Activated CD8-positive, alpha-beta T cell treated with anti-CD3 and anti-CD28 coated beads for 36 hours (primary cell): ENCODE measurements around the gene BTRC. TPM values are rescaled to one million over a fixed set of nuclear protein-coding genes. Genes with fewer than 3 reads are reported as not detected.

Source experiments
- ATAC-seq: fragments of 200-7000 bp; cut with Tn5 transposase; one replicate; pipeline ENCODE4 v1.10.0; 2021; ENCODE audit warnings: mild to moderate bottlenecking, moderate library complexity
- CTCF ChIA-PET: fragments of 350-600 bp; sonication (Branson Sonifier 250); formaldehyde crosslinking; loops from one replicate; lab custom pipeline; 2021; ENCODE audit warnings: antibody characterized with exemption; lab: Charles Lee
- POLR2A ChIA-PET: fragments of 350-600 bp; sonication (Branson Sonifier 250); formaldehyde crosslinking; loops from one replicate; lab custom pipeline; 2021; ENCODE audit warnings: antibody characterized with exemption; lab: Charles Lee
- DNase-seq: peaks from one replicate; pipeline ENCODE4 v3.0.0-alpha.2; 2020
- H3K27ac Mint-ChIP-seq: one replicate; pipeline ENCODE4 v1.8.0; 2021; ENCODE audit warnings: mild to moderate bottlenecking, mixed read lengths
- H3K27me3 Mint-ChIP-seq: one replicate; pipeline ENCODE4 v1.8.0; 2021; ENCODE audit warnings: mixed read lengths
- H3K36me3 Mint-ChIP-seq: one replicate; pipeline ENCODE4 v1.8.0; 2021; ENCODE audit warnings: low read depth, mixed read lengths
- H3K4me1 Mint-ChIP-seq: one replicate; pipeline ENCODE4 v1.8.0; 2021; ENCODE audit warnings: low read depth, mixed read lengths
- H3K4me3 Mint-ChIP-seq: one replicate; pipeline ENCODE4 v1.8.0; 2021; ENCODE audit warnings: mild to moderate bottlenecking, moderate library complexity, mixed read lengths
- H3K9me3 Mint-ChIP-seq: one replicate; pipeline ENCODE4 v1.8.0; 2021; ENCODE audit warnings: mixed read lengths
- intact Hi-C: fragments of 100-400 bp; cut with micrococcal nuclease; formaldehyde crosslinking; loops from one replicate; pipeline ENCODE4 v1.10.0; 2022
- total RNA-seq, 2 experiments: library from RNA; stranded (reverse); gene quantifications; one replicate each; pipeline ENCODE4 v1.2.3, GENCODE V29; 2021
- TF ChIP-seq, protein P1 (sequence below): fragments of 200-600 bp; IDR thresholded peaks from one replicate; pipeline ENCODE4 v1.8.0; 2022; ENCODE audit warnings: antibody characterized with exemption, mild to moderate bottlenecking

The BTRC gene
- total RNA-seq, 2 experiments from 2014 or later, result 11.6 to 14.6 TPM

- ChIA-PET CTCF (no interaction called here), POLR2A (no interaction called here)
- H3K4me3 Mint-ChIP-seq, result no peak overlapping the region
- H3K4me1 Mint-ChIP-seq, result peaks cover 14% of the 10 kb centered on the region
- no peak for ATAC-seq
- TF ChIP-seq, protein P1, sequence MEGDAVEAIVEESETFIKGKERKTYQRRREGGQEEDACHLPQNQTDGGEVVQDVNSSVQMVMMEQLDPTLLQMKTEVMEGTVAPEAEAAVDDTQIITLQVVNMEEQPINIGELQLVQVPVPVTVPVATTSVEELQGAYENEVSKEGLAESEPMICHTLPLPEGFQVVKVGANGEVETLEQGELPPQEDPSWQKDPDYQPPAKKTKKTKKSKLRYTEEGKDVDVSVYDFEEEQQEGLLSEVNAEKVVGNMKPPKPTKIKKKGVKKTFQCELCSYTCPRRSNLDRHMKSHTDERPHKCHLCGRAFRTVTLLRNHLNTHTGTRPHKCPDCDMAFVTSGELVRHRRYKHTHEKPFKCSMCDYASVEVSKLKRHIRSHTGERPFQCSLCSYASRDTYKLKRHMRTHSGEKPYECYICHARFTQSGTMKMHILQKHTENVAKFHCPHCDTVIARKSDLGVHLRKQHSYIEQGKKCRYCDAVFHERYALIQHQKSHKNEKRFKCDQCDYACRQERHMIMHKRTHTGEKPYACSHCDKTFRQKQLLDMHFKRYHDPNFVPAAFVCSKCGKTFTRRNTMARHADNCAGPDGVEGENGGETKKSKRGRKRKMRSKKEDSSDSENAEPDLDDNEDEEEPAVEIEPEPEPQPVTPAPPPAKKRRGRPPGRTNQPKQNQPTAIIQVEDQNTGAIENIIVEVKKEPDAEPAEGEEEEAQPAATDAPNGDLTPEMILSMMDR, result no peak
- intact Hi-C loops, result no loop called here
- H3K27ac Mint-ChIP-seq, result no peak overlapping the region
- H3K27me3 Mint-ChIP-seq, result peaks cover 40% of the 10 kb centered on the region
- no peak for DNase-seq
- H3K36me3 Mint-ChIP-seq, result no peaks in the 10 kb centered on the region
- H3K9me3 Mint-ChIP-seq, result no peaks in the 10 kb centered on the region
Observed at GRCh38 chr10:101563007-101563406, 209.0 kb downstream of the BTRC start.

- CTCF ChIA-PET, result no interaction called here
- Mint-ChIP-seq H3K4me1 (peaks cover 10% of the 10 kb centered on the region), H3K4me3 (no peak overlapping the region), H3K27ac (no peak overlapping the region), H3K9me3 (no peaks in the 10 kb centered on the region), H3K27me3 (peaks cover 45% of the 10 kb centered on the region), H3K36me3 (no peaks in the 10 kb centered on the region)
- POLR2A ChIA-PET, result no interaction called here
- ATAC-seq (no peak), DNase-seq (no peak)
- TF ChIP-seq, protein P1, result no peak
- intact Hi-C loops, result no loop called here
Observed at GRCh38 chr10:101563497-101564040, 209.6 kb downstream of the BTRC start.

DNA sequence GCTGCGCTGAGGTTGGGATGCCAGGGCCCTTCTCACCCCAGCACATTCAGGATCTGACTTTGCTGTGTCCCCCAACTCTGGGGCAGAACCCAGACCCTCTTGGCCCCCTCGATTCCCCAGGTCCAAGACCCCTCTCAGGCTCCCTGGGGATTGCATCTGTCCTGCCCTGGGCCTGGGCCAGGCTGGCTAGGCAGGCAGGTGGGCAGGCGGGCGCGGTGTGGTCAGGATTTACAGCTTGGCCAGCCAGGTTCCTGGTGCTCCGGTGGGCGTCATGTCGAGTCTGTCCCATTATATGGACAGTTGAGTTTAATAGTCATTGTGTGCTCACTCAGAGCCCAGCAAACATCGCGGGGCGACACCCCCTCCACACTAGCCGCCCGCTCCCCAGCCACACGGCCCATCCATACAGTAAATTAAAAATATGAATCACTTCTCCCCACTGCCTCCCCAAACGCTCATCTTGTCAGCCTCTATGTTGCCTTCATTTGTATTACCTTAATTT lies 210.6 kb downstream of the BTRC start:
- CTCF ChIA-PET, result no interaction called here
- no peak for ATAC-seq
- intact Hi-C loops, result no loop called here
- no peak for DNase-seq
- Mint-ChIP-seq H3K27ac (no peak overlapping the region), H3K4me3 (no peak overlapping the region), H3K4me1 (peaks cover 10% of the 10 kb centered on the region), H3K27me3 (peaks cover 52% of the 10 kb centered on the region), H3K9me3 (no peaks in the 10 kb centered on the region), H3K36me3 (no peaks in the 10 kb centered on the region)
- POLR2A ChIA-PET, result interaction anchor here (1.9 kb wide), 1 partner anchor 11 kb away, joined by 4 read pairs; no protein-coding TSS in a partner anchor
- TF ChIP-seq, protein P1, result no peak

GRCh38 chr10:101565370-101565900 lies 211.5 kb downstream of the BTRC start:
- ChIA-PET CTCF (no interaction called here), POLR2A (interaction anchor here (1.9 kb wide), 1 partner anchor 10 kb away, joined by 4 read pairs; no protein-coding TSS in a partner anchor)
- H3K36me3 Mint-ChIP-seq, result no peaks in the 10 kb centered on the region
- no peaks in the 10 kb centered on the region for H3K9me3 Mint-ChIP-seq
- intact Hi-C loops, result loop anchor here (5.0 kb wide), 1 partner anchor 273 kb away; no protein-coding TSS in a partner anchor
- TF ChIP-seq, protein P1, result no peak
- no peak overlapping the region for H3K27ac Mint-ChIP-seq
- H3K4me1 Mint-ChIP-seq, result peaks cover 11% of the 10 kb centered on the region
- H3K4me3 Mint-ChIP-seq, result no peak overlapping the region
- DNase-seq (no peak), ATAC-seq (no peak)
- peaks cover 55% of the 10 kb centered on the region for H3K27me3 Mint-ChIP-seq

DNA sequence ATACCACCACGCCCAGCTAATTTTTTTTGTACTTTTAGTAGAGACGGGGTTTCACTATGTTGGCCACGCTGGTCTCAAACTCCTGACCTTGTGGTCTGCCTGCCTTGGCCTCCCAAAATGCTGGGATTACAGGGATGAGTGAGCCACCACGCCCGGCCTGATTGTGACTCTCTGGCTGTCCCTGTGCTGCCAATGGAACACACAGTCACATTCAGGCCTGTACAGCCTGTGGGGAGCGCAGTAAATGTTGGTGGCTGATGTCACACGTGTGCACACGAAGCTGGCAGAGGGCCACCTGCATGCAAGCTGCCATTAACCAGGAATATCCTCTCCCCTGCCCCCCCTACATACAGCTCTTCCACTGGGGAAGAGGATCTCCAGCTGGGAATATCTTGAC lies 212.0 kb downstream of the BTRC start:
- Mint-ChIP-seq H3K4me1 (peaks cover 16% of the 10 kb centered on the region), H3K36me3 (no peaks in the 10 kb centered on the region), H3K4me3 (no peak overlapping the region), H3K27me3 (peaks cover 55% of the 10 kb centered on the region), H3K27ac (no peak overlapping the region), H3K9me3 (no peaks in the 10 kb centered on the region)
- no peak for DNase-seq
- ChIA-PET POLR2A (interaction anchor here (1.9 kb wide), 1 partner anchor 10 kb away, joined by 4 read pairs; no protein-coding TSS in a partner anchor), CTCF (no interaction called here)
- ATAC-seq, result no peak
- TF ChIP-seq, protein P1, result no peak
- intact Hi-C loops, result loop anchor here (5.0 kb wide), 1 partner anchor 274 kb away; no protein-coding TSS in a partner anchor
